DOHH2 (cell line): ENCODE data around the gene PIGR.

ENCODE experiments used
- EZH2phosphoT487 ChIP-seq: fragments of 200-600 bp; sonication (generic); IDR thresholded peaks from 2 replicates; pipeline ENCODE4 v1.6.1; 2017; ENCODE audit warnings: borderline replicate concordance, mild to moderate bottlenecking, antibody characterized with exemption, low read length, moderate library complexity, mixed read lengths
- TF ChIP-seq, protein P1 (sequence below): fragments of 200-600 bp; sonication (generic); IDR thresholded peaks from one replicate; pipeline ENCODE4 v1.5.1; 2014; ENCODE audit warnings: antibody characterized with exemption, mild to moderate bottlenecking, low read depth, low read length; ENCODE audit not compliant: poor library complexity, severe bottlenecking

DNA sequence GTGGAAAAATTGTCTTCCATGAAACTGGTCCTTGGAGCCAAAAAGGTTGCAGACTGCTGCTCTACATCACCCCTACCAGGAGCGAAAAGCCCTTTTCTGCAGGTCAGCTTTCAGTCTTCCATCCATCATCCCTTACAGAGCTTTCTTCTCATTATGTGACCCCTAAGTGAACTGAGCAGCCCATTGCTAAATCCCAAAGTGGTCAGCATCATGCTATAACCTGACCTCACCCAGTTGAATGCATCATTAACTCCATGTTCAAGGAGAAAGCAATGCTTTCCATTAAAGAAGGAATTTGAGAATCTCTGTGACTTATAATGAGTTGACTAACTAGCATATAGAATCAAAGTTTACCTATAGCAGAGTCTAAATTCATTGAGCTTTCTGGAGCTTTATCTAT is 59.4 kb downstream of the PIGR start:
- TF ChIP-seq, protein P1, sequence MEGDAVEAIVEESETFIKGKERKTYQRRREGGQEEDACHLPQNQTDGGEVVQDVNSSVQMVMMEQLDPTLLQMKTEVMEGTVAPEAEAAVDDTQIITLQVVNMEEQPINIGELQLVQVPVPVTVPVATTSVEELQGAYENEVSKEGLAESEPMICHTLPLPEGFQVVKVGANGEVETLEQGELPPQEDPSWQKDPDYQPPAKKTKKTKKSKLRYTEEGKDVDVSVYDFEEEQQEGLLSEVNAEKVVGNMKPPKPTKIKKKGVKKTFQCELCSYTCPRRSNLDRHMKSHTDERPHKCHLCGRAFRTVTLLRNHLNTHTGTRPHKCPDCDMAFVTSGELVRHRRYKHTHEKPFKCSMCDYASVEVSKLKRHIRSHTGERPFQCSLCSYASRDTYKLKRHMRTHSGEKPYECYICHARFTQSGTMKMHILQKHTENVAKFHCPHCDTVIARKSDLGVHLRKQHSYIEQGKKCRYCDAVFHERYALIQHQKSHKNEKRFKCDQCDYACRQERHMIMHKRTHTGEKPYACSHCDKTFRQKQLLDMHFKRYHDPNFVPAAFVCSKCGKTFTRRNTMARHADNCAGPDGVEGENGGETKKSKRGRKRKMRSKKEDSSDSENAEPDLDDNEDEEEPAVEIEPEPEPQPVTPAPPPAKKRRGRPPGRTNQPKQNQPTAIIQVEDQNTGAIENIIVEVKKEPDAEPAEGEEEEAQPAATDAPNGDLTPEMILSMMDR: no peak
- TF ChIP-seq EZH2phosphoT487: no peak
